HepG2 (cell line): ENCODE data around the gene TRMT1. TPM values are rescaled to one million over a fixed set of nuclear protein-coding genes. Genes with fewer than 3 reads are reported as not detected.

Experiments
- ATF3 ChIP-seq: sonication (generic); formaldehyde crosslinking; IDR thresholded peaks from 2 replicates; pipeline ENCODE4 v1.4.0; 2020; ENCODE audit warnings: missing genetic modification reagents
- ATF7 ChIP-seq, 2 experiments: fragments of 450-650 bp in 1 of 2; sonication (generic) in 1 of 2; formaldehyde crosslinking in 1 of 2; IDR thresholded peaks; 2 replicates each; pipeline versions ENCODE4 v1.4.0 to v1.6.1; 2016 to 2020; ENCODE audit warnings: antibody characterized with exemption in 1 of 2, mild to moderate bottlenecking in 1 of 2, missing genetic modification reagents in 1 of 2
- BCL6 ChIP-seq: IDR thresholded peaks from 2 replicates; pipeline ENCODE4 v1.6.1; 2016; ENCODE audit warnings: missing genetic modification reagents, missing compliant biosample characterization
- DR1 ChIP-seq: sonication (generic); formaldehyde crosslinking; IDR thresholded peaks from 2 replicates; pipeline ENCODE4 v1.8.0; 2021; ENCODE audit warnings: mild to moderate bottlenecking, missing genetic modification reagents, inconsistent platforms
- GATAD1 ChIP-seq: IDR thresholded peaks from 2 replicates; pipeline ENCODE4 v1.6.1; 2016; ENCODE audit warnings: missing genetic modification reagents, missing compliant biosample characterization
- JUND ChIP-seq: sonication (generic); formaldehyde crosslinking; IDR thresholded peaks from 2 replicates; pipeline ENCODE4 v1.8.0; 2022; ENCODE audit warnings: mild to moderate bottlenecking, missing genetic modification reagents
- KDM5B ChIP-seq: sonication (generic); formaldehyde crosslinking; IDR thresholded peaks from 2 replicates; pipeline ENCODE4 v1.4.0; 2020; ENCODE audit warnings: missing genetic modification reagents, mild to moderate bottlenecking, borderline replicate concordance
- MTF1 ChIP-seq: sonication (generic); formaldehyde crosslinking; IDR thresholded peaks from 2 replicates; pipeline ENCODE4 v1.5.0; 2020; ENCODE audit warnings: missing genetic modification reagents
- SETDB1 ChIP-seq: sonication (generic); formaldehyde crosslinking; IDR thresholded peaks from 2 replicates; pipeline ENCODE4 v1.5.1; 2020; ENCODE audit warnings: missing genetic modification reagents, mild to moderate bottlenecking, borderline replicate concordance
- SP2 ChIP-seq: sonication (generic); formaldehyde crosslinking; IDR thresholded peaks from 2 replicates; pipeline ENCODE4 v1.5.1; 2020; ENCODE audit warnings: mild to moderate bottlenecking, missing genetic modification reagents
- SP5 ChIP-seq: IDR thresholded peaks from 2 replicates; pipeline ENCODE4 v1.6.1; 2016; ENCODE audit warnings: low read depth, borderline replicate concordance
- TAF1 ChIP-seq: sonication (generic); formaldehyde crosslinking; IDR thresholded peaks from 2 replicates; pipeline ENCODE4 v1.4.0; 2020; ENCODE audit warnings: missing genetic modification reagents
- UBTF ChIP-seq: sonication (generic); formaldehyde crosslinking; IDR thresholded peaks from 2 replicates; pipeline ENCODE4 v1.4.0; 2020; ENCODE audit warnings: mild to moderate bottlenecking, missing genetic modification reagents
- ZBTB38 ChIP-seq: sonication (generic); formaldehyde crosslinking; IDR thresholded peaks from 2 replicates; pipeline ENCODE4 v1.5.1; 2020; ENCODE audit warnings: mild to moderate bottlenecking, missing genetic modification reagents
- ZBTB39 ChIP-seq: sonication (generic); formaldehyde crosslinking; IDR thresholded peaks from 2 replicates; pipeline ENCODE4 v1.5.0; 2020; ENCODE audit warnings: missing genetic modification reagents
- ZMYM3 ChIP-seq: sonication (generic); formaldehyde crosslinking; IDR thresholded peaks from 2 replicates; pipeline ENCODE4 v1.5.1; 2020; ENCODE audit warnings: mild to moderate bottlenecking, missing genetic modification reagents
- ZNF225 ChIP-seq: sonication (generic); formaldehyde crosslinking; IDR thresholded peaks from 2 replicates; pipeline ENCODE4 v1.4.0; 2020; ENCODE audit warnings: mild to moderate bottlenecking, missing genetic modification reagents
- ZNF34 ChIP-seq: sonication (generic); formaldehyde crosslinking; IDR thresholded peaks from 2 replicates; pipeline ENCODE4 v1.4.0; 2020; ENCODE audit warnings: mild to moderate bottlenecking, missing genetic modification reagents, borderline replicate concordance
- ZNF446 ChIP-seq: sonication (generic); formaldehyde crosslinking; IDR thresholded peaks from 2 replicates; pipeline ENCODE4 v1.5.0; 2020; ENCODE audit warnings: mild to moderate bottlenecking, missing genetic modification reagents
- ZNF564 ChIP-seq: sonication (generic); formaldehyde crosslinking; IDR thresholded peaks from 2 replicates; pipeline ENCODE4 v1.8.1; 2023; ENCODE audit warnings: mild to moderate bottlenecking, missing genetic modification reagents
- ZSCAN20 ChIP-seq: sonication (generic); formaldehyde crosslinking; IDR thresholded peaks from 2 replicates; pipeline ENCODE4 v1.4.0; 2020; ENCODE audit warnings: missing genetic modification reagents, mild to moderate bottlenecking, borderline replicate concordance
- polyA plus RNA-seq, 8 experiments: library from polyadenylated mRNA; depleted of rRNA in 3 of 8; stranded (reverse) in 7 of 8; unstranded in 1 of 8; fragments of >200 nt; fragmentation: Illumina TruSeq in 4 of 8; extraction: Trizol in 4 of 8; gene quantifications; 2 replicates each; pipeline versions ENCODE4 v1.2.1 to v1.2.3, GENCODE V29; 2011 to 2016; ENCODE audit warnings: low read depth in 4 of 8, missing spikeins in 1 of 8, mixed read lengths in 1 of 8; ENCODE audit not compliant: insufficient read depth in 1 of 8
- total RNA-seq, 5 experiments: library from RNA; depleted of rRNA; stranded (reverse); fragments of >200 nt; fragmentation: Illumina TruSeq; extraction: Trizol; gene quantifications; 2 replicates each; pipeline ENCODE4 v1.2.3, GENCODE V29; 2016; ENCODE audit warnings: low read depth in 1 of 5
- TF ChIP-seq, protein P1 (sequence below): sonication (generic); formaldehyde crosslinking; conservative IDR thresholded peaks from 2 replicates; pipeline ENCODE4 v1.4.0; 2020; ENCODE audit warnings: mild to moderate bottlenecking, missing genetic modification reagents, moderate library complexity

Gene TRMT1
- total and polyA plus RNA-seq, 2 of the 13 experiments (the other 11 are each of a cell fraction or from before 2014, with no cell fraction given) = 35.5 to 44.1 TPM

DNA sequence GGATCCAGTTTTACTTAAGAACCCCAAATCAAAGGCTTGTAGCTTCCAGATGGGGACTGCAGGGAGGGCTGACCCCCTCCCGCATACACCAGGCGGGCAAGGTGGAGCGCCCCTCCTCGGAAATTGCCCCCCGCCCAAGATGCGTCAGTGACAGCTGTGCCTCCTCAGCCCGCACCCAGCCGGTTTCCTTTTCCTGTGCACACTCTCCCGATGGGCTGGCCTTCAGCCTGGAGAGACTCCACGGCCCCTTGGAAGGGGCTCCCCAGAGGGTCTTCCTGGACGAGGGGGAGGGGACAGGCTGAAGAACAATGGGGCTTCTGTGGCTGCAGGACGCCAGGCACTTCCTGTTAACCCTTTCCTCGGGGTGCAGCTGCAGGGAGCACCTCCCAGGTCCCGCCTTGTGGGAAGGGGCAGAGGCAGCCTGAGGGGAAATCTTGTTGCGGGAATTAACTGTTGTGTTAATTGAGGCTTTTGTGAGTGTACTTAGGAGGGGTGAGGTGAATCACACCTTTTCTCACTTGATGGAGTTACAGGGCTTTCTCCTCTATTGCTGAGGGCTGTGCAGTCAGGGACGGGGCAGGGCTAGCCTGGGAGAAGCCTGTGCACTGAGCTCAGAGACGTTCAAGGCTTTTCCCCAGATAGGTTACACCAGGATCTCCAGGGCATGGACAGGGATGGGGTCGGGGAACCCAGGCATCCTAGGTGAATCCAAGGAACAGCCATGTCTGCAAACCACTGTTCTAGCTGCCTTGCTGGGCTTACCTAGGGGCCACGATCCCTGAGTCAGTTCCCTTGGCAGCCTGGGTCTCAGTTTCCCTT, 48.0 kb upstream of the TRMT1 start (continued):
- TF ChIP-seq ZNF564 (CRISPR knock-in tag) (peak; percentile 63; the same call in 1 of the 2 replicates), GATAD1 (CRISPR knock-in tag) (peak; percentile 57), TAF1 (peak; percentile 52; the same call in 1 of the 2 replicates), UBTF (CRISPR knock-in tag) (peak; percentile 62), ATF7 (IDR thresholded peaks at IDR 0.05) (no peak), ATF7 (CRISPR knock-in tag; IDR thresholded peaks at IDR 0.05) (no peak), ZBTB39 (0 out of 2 replicates have a peak, but pooled peaks have one; percentile 43), SP2 (CRISPR knock-in tag) (no peak; the same call in 1 of the 2 replicates), ZBTB38 (CRISPR knock-in tag) (peak; percentile 80), SP5 (CRISPR knock-in tag) (peak; percentile 91), ZNF225 (CRISPR knock-in tag) (no peak), DR1 (CRISPR knock-in tag) (no peak), ATF3 (CRISPR knock-in tag) (0 out of 2 replicates have a peak, but pooled peaks have one; percentile 19), ZMYM3 (CRISPR knock-in tag) (peak; percentile 91), ZSCAN20 (CRISPR knock-in tag) (no peak), BCL6 (peak; percentile 65), ZNF446 (CRISPR knock-in tag) (no peak), MTF1 (no peak), KDM5B (CRISPR knock-in tag) (no peak; the same call in 1 of the 2 replicates), SETDB1 (CRISPR knock-in tag) (no peak), JUND (no peak), ZNF34 (CRISPR knock-in tag) (no peak)
- TF ChIP-seq, protein P1, sequence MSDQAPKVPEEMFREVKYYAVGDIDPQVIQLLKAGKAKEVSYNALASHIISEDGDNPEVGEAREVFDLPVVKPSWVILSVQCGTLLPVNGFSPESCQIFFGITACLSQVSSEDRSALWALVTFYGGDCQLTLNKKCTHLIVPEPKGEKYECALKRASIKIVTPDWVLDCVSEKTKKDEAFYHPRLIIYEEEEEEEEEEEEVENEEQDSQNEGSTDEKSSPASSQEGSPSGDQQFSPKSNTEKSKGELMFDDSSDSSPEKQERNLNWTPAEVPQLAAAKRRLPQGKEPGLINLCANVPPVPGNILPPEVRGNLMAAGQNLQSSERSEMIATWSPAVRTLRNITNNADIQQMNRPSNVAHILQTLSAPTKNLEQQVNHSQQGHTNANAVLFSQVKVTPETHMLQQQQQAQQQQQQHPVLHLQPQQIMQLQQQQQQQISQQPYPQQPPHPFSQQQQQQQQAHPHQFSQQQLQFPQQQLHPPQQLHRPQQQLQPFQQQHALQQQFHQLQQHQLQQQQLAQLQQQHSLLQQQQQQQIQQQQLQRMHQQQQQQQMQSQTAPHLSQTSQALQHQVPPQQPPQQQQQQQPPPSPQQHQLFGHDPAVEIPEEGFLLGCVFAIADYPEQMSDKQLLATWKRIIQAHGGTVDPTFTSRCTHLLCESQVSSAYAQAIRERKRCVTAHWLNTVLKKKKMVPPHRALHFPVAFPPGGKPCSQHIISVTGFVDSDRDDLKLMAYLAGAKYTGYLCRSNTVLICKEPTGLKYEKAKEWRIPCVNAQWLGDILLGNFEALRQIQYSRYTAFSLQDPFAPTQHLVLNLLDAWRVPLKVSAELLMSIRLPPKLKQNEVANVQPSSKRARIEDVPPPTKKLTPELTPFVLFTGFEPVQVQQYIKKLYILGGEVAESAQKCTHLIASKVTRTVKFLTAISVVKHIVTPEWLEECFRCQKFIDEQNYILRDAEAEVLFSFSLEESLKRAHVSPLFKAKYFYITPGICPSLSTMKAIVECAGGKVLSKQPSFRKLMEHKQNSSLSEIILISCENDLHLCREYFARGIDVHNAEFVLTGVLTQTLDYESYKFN (CRISPR knock-in tag) = peak; percentile 92
